Myocyte (in vitro differentiated cells): Measurements from ENCODE around the gene VKORC1. TPM values are rescaled to one million over a fixed set of nuclear protein-coding genes. Genes with fewer than 3 reads are reported as not detected.

Source experiments
- DNase-seq: peaks from one replicate; pipeline ENCODE4 v3.0.0-alpha.2; 2012; ENCODE audit warnings: low read depth
- total RNA-seq: library from RNA; depleted of rRNA; stranded (reverse); fragments of >200 nt; gene quantifications from 2 replicates; pipeline ENCODE4 v1.2.3, GENCODE V29; 2014

Gene VKORC1
- total RNA-seq, 1 donor from 2014 or later, result 143 TPM

DNA sequence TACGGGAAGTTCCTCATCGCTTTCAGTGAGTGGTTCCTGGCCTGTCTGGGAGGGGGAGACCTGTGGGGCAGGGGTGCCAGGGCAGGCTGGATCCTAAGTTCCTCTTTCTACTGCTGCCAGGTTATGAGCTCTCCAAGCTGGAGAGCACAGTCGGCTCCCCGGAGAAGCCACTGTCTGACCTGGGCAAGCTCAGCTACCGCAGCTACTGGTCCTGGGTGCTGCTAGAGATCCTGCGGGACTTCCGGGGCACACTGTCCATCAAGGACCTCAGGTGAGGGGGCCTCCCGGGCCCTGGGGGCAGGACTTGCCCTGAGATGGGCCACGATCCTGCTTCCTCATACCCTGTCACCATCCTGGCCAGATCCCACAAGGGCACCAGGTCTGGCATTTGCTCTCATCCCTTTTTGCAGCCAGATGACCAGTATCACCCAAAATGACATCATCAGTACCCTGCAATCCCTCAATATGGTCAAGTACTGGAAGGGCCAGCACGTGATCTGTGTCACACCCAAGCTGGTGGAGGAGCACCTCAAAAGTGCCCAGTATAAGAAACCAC lies 35.8 kb upstream of the VKORC1 start:
- no peak for DNase-seq

DNA sequence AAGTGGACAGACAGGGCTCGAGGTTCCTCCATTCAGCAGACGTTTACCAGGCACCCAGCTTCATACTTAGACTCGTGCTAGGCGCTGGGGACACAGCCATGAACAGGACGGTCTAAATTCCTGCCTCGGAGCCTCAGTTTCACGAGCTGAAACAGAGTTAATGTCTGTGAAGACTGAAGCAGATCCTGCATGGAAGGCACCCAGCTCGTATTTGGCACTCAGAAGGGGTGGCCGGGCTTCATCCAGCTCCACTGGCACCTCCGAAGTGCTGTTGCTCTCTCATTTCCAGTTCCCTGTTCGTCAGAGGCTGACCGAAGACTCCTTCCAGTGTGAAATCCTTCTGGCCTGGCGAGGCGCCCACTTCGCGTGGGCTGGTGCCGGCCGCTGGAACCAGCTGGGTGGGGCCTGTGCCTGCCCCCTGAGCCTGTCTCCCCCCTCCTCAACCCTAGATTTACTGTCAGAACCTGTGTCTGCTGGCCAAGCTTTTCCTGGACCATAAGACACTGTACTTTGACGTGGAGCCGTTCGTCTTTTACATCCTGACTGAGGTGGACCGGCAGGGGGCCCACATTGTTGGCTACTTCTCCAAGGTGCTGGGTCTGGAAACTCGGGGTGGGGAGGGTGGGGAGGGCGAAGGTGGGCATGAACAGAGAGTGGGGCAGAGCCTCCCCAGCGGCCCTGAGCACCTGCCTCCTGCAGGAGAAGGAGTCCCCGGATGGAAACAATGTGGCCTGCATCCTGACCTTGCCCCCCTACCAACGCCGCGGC lies 35.2 kb upstream of the VKORC1 start:
- DNase-seq, result no peak

DNA sequence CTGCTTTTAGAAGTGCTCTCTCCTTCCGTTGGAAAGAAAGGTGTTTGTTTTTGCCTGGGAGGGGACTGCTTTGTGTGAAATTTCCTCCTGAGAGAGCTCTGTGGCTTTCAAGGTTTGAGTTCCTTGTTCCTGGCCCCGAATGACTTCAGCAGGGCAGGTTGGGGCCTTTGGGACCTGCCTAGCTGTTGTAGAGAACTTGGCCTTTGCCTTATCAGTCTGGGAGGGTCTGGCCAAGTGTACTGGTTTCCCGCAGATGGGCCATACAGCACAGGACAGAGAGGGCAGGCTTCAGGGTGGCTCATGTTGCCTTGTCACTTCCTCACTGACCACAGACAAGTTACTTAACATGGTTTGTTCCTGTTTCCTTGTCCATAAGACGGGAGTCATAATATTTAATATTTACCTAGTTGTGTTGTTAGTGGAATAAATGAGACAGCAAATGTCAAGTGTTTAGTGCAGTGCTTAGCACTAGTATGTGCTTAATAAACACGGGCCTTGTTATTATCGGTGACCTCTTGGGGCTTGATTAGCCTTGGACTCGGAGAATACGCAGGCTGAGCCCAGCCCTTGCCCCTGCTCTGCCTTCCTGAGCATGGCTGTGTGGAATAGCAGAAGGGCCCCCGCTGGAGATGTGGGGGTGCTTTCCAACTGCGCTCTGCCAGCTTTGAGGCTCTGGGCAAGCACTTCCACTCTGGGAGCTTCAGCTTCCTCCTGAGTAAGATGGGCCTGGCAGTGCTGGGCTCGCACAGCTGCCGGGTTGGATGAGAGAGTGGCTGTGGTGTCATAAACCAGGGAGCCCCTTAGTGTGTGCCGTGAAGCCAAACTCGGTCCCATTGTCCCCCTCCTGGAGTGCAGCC lies 34.3 kb upstream of the VKORC1 start:
- DNase-seq, result no peak

DNA sequence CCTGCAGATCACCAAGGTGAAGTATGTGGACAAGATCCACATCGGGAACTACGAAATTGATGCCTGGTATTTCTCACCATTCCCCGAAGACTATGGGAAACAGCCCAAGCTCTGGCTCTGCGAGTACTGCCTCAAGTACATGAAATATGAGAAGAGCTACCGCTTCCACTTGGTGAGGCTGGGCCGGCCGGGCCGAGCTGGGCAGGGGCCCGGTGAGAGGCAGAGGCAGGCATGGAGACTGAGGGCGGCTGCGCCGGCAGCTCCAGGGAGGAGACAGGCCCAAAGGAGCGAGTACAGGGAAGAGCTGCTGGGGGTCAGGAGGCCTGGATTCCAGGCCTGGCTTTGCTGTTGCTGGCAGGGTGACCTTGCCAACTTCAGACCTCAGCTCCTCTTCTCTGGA lies 32.6 kb upstream of the VKORC1 start:
- no peak for DNase-seq

DNA sequence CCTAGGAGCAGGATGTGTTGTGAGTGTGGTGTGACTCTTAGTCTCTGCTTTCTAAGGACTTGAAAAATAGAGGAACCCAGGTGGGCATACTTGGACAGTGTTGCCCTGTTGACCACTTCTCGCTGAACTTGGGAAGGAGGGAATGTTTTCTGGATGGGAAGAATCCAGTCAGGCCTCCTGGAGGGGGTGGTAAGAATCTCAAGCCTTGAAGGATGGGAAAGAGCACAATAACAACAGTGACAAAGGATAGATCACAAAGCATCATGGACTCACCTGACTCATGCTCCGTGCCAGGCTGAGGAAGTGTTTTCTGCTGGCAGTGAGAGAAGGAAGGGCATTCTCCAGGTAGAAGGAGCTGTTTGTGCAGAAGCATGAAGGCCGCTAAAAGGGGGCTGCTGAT lies 31.2 kb upstream of the VKORC1 start:
- DNase-seq, result no peak

DNA sequence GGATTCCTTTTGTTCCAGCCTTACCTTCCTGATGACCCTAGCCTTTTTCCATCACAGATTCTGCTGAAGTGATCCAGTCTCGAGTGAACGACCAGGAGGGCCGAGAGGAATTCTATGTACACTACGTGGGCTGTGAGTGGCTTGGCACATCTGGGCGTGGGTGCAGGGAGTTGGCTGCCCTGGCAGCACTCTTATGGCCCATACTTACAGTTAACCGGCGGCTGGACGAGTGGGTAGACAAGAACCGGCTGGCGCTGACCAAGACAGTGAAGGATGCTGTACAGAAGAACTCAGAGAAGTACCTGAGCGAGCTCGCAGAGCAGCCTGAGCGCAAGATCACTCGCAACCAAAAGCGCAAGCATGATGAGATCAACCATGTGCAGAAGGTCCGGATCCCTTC lies 25.5 kb upstream of the VKORC1 start:
- DNase-seq, result no peak

DNA sequence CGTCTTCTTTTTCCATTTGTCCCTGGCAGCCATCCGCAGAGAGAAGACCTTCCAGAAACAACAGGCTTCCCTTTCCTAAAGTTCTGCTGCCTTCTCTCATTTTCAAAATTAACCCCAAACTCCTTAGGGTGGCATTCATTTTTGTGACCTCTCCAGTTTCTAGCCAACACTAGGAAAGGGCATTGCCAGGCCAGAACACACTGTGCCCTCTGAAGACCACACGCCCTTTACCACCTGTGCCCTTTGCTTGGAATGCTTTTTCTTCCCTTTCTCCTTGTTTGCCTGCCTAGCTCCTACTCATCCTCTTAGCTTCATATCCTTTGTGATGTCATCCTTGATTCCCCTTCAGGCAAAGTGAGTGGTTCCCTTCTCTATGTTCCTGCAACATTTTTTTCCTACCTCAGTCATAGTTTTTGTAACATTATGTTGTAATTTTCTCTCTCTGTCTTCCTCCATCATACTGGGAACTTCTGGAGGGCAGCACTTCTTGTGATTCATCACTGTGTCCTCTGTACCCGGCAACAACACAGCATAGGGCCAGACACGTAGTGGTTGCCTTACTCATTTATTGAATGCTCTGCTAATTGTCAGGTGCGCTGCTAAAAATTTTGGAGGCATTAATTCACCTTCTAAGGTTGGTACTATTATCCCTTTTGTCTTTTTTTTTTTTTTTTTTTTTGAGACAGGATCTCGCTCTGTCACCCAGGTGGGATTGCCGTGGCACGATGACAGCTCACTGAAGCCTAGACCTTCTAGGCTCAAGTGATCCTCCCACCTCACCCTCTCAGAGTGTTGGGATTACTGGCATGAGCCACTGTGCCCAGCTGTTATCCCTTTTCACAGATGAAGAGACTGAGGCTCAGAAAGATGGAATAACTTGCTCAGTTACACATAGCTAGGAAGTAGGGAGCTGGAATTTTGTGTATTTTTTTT lies 23.9 kb upstream of the VKORC1 start:
- DNase-seq, result peak; percentile 44

DNA sequence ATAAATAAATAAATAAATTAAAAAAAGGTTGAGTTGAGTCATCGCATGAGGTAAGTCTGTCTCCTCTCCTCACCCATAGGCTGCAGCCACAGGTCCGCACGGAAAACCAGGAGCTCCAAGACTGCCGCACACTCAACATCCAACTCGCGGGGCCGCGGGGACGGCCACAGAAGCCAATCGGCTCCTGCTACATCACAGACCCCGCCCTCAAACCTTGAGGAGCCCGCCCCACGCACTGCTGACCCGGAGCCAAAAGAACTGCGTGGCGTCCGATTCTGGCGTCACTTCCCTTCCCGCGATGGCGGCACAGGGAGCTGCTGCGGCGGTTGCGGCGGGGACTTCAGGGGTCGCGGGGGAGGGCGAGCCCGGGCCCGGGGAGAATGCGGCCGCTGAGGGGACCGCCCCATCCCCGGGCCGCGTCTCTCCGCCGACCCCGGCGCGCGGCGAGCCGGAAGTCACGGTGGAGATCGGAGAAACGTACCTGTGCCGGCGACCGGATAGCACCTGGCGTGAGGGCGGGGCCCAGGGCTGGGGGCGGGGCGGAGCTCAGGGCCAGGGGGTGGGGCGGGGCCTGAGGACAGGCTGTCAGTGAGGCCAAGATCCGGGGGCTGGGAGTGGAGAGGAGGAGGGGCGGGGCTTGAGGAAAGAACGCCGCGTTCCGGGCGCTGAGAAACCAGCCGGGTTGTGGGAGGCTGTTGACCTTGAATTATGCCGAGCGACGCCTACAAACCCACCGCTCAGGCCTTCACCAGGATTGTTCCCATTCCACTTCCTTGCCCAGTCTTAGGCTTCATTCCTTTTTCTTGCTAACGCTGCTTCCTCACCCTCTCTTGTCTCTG lies 23.0 kb upstream of the VKORC1 start, which contains the start of gene KAT8:
Gene KAT8, plus strand, starts transcription at position 281 of the 839 bp plus-strand sequence. Its CDS starts 18 bp downstream, at position 299.
- peak; percentile 99 for DNase-seq

DNA sequence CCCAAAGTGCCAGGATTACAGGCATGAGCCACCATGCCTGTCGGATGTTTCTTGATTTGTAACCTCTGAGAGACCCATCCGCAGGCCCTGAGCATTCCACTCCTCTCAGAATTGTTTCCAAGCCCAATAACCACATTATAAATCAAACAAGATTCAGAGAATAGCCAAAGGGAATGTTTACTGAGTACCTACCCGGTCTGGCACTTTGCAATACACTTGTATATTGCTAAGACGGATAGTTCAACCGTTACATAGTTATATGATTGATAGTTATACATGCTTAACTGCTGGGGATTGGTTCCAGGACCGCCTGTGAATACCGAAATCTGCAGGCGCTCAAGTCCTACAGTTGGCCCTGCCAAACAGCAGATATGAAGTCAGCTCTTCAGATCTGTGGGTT lies 19.9 kb upstream of the VKORC1 start:
- DNase-seq, result no peak

DNA sequence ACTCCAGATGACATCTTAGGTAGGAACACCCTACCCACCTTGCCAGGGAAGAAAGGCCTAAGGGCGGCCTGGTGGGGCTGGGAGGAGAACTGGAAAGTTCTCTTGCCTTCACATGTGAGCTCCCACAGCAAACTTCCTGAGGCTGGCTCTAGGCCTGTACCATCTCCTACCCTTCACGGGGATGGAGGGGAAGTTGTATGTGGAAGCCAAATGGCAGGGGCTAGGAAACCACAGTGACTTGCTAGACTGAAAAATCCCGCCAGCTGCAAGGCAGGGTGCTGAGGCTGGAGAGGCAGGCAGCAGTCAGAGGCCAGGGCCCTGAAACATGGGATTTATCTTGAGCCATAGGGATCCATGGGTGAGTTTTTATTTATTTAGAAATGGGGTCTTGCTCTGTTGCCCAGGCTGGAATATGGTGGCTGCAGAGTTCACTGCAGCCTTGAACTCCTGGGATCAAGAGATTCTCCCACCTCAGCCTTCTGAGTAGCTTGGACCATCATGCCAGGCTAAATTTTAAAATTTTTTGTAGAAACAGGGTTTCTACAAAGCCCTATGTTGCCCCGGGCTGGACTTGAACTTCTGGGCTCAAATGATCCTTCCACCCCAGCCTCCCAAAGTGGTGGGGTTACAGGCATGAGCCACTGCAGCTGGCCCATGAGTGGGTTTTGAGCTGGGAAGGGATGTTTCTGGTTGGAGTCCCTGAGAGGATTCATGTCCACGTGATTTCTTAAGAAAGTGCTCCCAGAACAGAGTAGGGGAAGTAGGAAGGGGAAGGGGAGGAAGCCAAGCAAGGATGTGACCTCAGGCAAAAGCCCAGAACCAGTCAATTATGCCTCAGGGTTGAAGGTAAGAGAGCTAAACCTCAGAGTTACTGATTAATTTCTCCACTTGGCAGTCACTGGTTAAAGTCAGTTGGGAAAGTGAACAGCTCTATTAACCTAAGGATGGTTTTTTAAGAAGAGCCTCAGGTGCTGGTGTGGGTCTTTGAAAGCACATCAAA lies 18.8 kb upstream of the VKORC1 start:
- peak; percentile 78 for DNase-seq

DNA sequence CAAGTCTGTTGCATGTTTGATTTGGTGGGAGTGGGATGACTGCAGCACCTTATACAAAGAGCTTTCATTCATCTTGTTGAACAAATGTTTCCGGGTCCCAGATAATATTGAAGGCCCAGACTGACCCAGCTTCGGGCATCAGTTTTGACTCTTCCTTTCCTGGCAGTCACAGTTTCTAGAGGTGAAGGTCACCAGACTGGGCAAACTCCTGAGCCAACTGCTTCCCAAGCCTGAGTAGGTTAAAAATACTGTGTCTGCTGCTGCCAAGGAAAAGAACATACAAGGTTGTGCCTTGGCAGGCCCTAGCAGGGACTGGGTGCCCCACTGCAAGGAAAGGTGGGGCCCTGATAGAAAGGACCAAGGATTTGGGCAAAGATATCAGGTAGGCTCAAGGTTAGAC lies 18.1 kb upstream of the VKORC1 start:
- DNase-seq, result no peak

DNA sequence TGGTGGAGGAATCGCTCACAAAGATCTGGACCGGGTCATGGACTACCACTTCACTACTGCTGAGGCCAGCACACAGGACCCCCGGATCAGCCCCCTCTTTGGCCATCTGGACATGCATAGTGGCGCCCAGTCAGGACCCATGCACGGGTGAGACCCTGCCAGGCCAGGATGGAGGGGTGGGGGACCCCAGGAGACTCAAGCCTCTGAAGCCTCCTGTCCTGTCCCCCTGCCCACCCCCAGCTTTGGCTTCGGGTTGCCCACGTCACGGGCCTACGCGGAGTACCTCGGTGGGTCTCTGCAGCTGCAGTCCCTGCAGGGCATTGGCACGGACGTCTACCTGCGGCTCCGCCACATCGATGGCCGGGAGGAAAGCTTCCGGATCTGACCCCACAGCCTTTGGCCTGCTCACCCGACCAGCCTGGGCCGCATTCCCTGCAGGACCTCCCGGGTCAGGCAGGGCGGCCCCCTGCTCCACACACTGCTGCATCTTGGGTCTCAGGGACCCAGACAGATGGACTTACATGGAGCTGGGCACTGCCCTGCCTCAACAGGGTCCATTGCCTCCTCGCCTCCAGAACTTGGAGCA lies 17.4 kb upstream of the VKORC1 start:
- DNase-seq, result no peak

DNA sequence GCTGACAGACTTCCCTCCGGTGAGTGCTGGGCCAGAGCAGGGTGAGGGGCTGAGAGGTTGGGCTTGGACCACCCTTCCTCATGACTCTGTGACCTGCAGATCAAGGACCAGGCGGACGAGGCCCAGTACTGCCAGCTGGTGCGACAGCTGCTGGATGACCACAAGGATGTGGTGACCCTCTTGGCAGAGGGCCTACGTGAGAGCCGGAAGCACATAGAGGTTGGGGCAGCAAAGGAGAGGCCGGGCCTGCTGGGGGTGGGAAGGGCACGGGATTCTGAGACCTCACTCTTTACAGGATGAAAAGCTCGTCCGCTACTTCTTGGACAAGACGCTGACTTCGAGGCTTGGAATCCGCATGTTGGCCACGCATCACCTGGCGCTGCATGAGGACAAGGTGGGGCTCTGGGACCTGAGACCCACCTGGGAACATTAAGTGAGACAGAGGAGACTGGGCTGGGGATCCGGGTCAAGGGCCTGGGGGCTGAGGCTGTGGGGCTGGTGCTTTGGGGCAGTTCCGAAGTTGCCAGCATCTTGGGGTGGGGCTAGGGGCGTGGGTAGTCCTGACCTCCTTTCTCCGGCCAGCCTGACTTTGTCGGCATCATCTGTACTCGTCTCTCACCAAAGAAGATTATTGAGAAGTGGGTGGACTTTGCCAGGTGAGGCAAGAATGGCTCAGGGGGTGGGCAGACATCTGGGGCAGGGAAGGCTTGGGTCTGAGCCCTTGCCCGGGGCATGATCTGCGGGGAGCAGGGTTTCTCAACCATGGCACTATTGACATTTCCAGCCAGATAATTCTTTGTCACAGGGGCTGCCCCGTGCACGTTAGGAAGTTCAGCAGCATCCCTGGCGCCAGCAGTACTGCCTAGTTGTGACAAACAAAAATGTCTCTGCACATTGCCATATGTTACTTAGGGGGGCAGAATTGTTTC lies 15.8 kb upstream of the VKORC1 start:
- peak; percentile 98 for DNase-seq

DNA sequence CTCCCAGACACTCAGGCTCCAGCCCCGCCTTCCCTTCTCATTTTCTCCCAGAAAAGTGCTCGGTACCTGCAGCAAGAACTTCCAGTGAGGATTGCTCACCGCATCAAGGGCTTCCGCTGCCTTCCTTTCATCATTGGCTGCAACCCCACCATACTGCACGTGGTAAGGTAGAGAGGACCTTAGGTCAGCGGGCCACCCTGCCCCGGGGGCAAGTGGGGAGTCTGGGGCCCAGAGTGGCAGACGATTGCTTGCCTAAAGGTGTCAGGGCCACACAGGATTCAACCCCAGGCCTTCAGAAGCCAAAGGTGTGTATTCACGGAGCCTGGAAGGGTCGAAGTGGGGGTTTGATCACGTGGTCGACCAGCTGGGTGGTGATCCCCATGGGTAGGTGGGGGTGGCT lies 15.0 kb upstream of the VKORC1 start:
- DNase-seq, result no peak

DNA sequence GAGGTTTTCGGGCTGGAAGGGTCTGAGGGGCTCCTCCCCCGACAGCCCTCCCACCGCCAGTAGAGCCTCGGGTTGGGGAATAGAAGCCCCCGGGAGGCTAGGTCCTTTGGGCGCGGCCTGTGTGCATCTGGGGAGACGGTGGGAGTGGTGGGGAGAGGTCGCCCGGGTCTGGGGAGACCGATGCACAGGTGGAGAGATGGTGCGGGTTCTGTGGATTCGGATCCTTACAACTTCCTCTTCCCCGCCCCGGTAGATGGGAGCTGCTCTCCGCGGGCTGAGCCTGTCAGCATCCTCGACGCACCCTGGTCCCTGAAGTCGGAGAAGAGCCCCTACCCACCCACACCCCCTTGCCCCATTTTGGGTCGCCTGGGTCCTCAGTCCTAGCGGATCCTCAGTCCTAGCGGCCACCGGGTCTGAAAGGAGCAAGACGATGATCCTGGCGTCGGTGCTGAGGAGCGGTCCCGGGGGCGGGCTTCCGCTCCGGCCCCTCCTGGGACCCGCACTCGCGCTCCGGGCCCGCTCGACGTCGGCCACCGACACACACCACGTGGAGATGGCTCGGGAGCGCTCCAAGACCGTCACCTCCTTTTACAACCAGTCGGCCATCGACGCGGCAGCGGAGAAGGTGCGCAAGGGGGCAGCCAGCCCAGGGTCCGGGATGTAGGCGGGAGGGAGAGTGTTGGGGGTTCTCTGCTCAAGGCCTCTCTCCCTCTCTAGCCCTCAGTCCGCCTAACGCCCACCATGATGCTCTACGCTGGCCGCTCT lies 14.4 kb upstream of the VKORC1 start:
- no peak for DNase-seq

DNA sequence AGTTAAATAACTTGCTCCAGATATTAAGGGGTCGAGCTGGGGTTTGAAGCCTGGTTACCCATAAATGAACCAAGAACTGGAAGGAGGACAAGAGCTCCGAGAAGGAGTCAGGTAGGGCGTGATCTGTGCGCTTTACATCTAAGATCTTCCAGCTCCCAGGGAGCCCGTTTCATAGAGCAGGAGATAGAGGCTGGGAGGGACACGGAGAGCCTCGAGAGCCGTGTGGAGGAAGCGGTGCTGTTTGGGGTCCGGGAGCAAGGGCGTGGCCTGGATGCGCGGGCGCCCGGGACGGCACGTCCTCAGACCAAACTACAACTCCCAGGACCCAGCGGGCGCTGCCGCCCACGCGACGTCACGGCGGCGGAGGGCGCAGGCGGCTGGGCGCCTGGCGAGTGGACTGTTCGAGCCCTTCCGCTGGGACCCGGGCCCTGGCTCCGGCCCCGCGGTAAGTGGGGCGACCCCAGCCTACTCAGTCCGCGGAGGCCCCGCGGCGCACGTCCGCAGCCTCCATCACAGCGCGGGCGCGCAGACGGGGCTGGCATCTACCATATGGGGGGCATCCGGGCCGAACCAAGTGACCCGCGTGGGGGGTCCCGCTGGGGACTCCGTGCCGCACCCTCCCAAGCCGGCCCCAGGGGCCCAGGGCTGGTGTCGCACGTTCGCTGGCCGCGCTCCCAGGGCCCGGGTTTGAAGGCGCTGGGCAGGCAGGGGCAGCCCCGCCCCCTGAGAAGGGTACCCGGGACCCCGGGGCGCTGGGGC lies 13.6 kb upstream of the VKORC1 start, which contains the start of gene BCKDK:
Gene BCKDK, plus strand, starts transcription at position 352 of the 759 bp plus-strand sequence. CDS start 838 bp downstream, outside the sequence.
- DNase-seq, result peak; percentile 82
